HFF-Myc (cell line): Measurements from ENCODE around the gene ABCG1.

Source experiments
- DNase-seq: peaks from one replicate; pipeline ENCODE4 v3.0.0-alpha.2; 2011; ENCODE audit warnings: low read depth; ENCODE audit errors: extremely low read depth
- H3K4me3 ChIP-seq: replicated peaks from 2 replicates; pipeline ENCODE4 v1.5.1; 2011; ENCODE audit warnings: low read depth, mild to moderate bottlenecking, control low read depth, low read length
- CTCF ChIP-seq: IDR thresholded peaks from 2 replicates; pipeline ENCODE4 v1.5.1; 2012; ENCODE audit warnings: mild to moderate bottlenecking, low read depth, low read length, control low read depth; ENCODE audit errors: missing control alignments

Gene ABCG1

DNA sequence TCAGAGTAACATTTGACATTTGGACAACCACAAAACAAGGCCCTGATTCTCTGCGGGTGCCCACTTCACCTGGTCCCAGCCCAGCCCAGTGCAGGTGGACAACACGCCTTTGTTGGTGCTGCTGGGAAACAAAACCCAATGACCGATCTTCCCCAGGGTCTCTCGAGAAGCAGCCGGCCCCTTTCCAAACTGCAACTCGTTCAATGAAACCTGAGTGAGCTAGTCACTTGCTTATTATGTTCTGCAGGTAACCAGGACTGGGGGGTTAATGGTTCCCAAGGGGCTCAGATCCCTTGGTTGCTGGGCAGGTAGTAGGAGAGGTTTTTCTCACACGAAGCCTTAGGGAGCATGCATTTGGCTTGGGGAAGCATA is 42.9 kb downstream of the ABCG1 start:
- DNase-seq = no peak
- H3K4me3 ChIP-seq = no peak overlapping the region
- TF ChIP-seq CTCF = no peak

- TF ChIP-seq CTCF = no peak
- no peak overlapping the region for H3K4me3 ChIP-seq
- no peak for DNase-seq
Measured at GRCh38 chr21:42262831-42263231, 43.9 kb downstream of the ABCG1 start.

- no peak for TF ChIP-seq CTCF
- DNase-seq = no peak
- no peak overlapping the region for H3K4me3 ChIP-seq
Measured at GRCh38 chr21:42263591-42264131, 44.7 kb downstream of the ABCG1 start.

- H3K4me3 ChIP-seq = no peak overlapping the region
Measured at GRCh38 chr21:42264245-42265195, 45.6 kb downstream of the ABCG1 start.

GRCh38 chr21:42265231-42265812 is 46.4 kb downstream of the ABCG1 start:
- H3K4me3 ChIP-seq = no peak overlapping the region
- no peak for DNase-seq
- no peak for TF ChIP-seq CTCF

More at GRCh38 chr21:42264245-42265195, 45.6 kb downstream of the ABCG1 start:
- no peak for DNase-seq
- no peak for TF ChIP-seq CTCF

GRCh38 chr21:42266971-42267556 is 48.1 kb downstream of the ABCG1 start:
- TF ChIP-seq CTCF = no peak

More at GRCh38 chr21:42266971-42267556, 48.1 kb downstream of the ABCG1 start:
- DNase-seq = no peak
- no peak overlapping the region for H3K4me3 ChIP-seq
